GM10847 (cell line): ENCODE measurements around the gene CUX1.

Source experiments
- POLR2A ChIP-seq: IDR thresholded peaks from 2 replicates; pipeline ENCODE4 v1.6.1; 2011; ENCODE audit not compliant: insufficient read length; ENCODE audit errors: extremely low read depth

The CUX1 gene

GRCh38 chr7:102289057-102289456 lies 471.6 kb downstream of the CUX1 start:
- no peak for TF ChIP-seq POLR2A

GRCh38 chr7:102291056-102291915 lies 473.9 kb downstream of the CUX1 start:
- TF ChIP-seq POLR2A = no peak

- no peak for TF ChIP-seq POLR2A
Observed at GRCh38 chr7:102291916-102292267, 474.5 kb downstream of the CUX1 start.

GRCh38 chr7:102292813-102293798 lies 475.7 kb downstream of the CUX1 start:
- no peak for TF ChIP-seq POLR2A

GRCh38 chr7:102294589-102294988 lies 477.2 kb downstream of the CUX1 start:
- TF ChIP-seq POLR2A = no peak

- no peak for TF ChIP-seq POLR2A
Observed at GRCh38 chr7:102295346-102296178, 478.1 kb downstream of the CUX1 start.

GRCh38 chr7:102296179-102296438 lies 478.7 kb downstream of the CUX1 start:
- no peak for TF ChIP-seq POLR2A

- TF ChIP-seq POLR2A = no peak
Observed at GRCh38 chr7:102296514-102296913, 479.1 kb downstream of the CUX1 start.

- TF ChIP-seq POLR2A = no peak
Observed at GRCh38 chr7:102297487-102298218, 480.2 kb downstream of the CUX1 start.

- TF ChIP-seq POLR2A = no peak
Observed at GRCh38 chr7:102300643-102301221, 483.3 kb downstream of the CUX1 start.

GRCh38 chr7:102302025-102302424 lies 484.6 kb downstream of the CUX1 start:
- no peak for TF ChIP-seq POLR2A

GRCh38 chr7:102303669-102304422 lies 486.4 kb downstream of the CUX1 start:
- no peak for TF ChIP-seq POLR2A

GRCh38 chr7:102304668-102305067 lies 487.2 kb downstream of the CUX1 start:
- no peak for TF ChIP-seq POLR2A

GRCh38 chr7:102305414-102306268 lies 488.2 kb downstream of the CUX1 start:
- TF ChIP-seq POLR2A = no peak
